Gastroesophageal sphincter (tissue), 3 donors: ENCODE data around the gene SCN1B.

ENCODE experiments used
- POLR2A ChIP-seq, 2 donors: fragments of 450-650 bp; IDR thresholded peaks; one replicate each; pipeline ENCODE4 v1.6.1; 2017; ENCODE audit warnings: antibody characterized with exemption in 2 of 2, mild to moderate bottlenecking in 2 of 2, moderate library complexity in 1 of 2
- POLR2AphosphoS5 ChIP-seq: sonication (generic); formaldehyde crosslinking; IDR thresholded peaks from one replicate; pipeline ENCODE4 v1.6.1; 2017; ENCODE audit warnings: antibody characterized with exemption
- TF ChIP-seq, protein P1 (sequence below), 4 experiments: fragments of 200-600 bp in 2 of 4; fragments of 450-650 bp in 2 of 4; sonication (generic) in 1 of 4; IDR thresholded peaks; one replicate each; pipeline ENCODE4 v1.5.1; 2017 to 2019; ENCODE audit warnings: antibody characterized with exemption in 4 of 4, mild to moderate bottlenecking in 2 of 4, moderate library complexity in 2 of 4

- TF ChIP-seq POLR2AphosphoS5: no peak
- TF ChIP-seq, protein P1, sequence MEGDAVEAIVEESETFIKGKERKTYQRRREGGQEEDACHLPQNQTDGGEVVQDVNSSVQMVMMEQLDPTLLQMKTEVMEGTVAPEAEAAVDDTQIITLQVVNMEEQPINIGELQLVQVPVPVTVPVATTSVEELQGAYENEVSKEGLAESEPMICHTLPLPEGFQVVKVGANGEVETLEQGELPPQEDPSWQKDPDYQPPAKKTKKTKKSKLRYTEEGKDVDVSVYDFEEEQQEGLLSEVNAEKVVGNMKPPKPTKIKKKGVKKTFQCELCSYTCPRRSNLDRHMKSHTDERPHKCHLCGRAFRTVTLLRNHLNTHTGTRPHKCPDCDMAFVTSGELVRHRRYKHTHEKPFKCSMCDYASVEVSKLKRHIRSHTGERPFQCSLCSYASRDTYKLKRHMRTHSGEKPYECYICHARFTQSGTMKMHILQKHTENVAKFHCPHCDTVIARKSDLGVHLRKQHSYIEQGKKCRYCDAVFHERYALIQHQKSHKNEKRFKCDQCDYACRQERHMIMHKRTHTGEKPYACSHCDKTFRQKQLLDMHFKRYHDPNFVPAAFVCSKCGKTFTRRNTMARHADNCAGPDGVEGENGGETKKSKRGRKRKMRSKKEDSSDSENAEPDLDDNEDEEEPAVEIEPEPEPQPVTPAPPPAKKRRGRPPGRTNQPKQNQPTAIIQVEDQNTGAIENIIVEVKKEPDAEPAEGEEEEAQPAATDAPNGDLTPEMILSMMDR (IDR thresholded peaks at IDR 0.05): no peak
- no peak for TF ChIP-seq POLR2A (IDR thresholded peaks at IDR 0.05)
Measured at GRCh38 chr19:34995551-34995950, 34.7 kb upstream of the SCN1B start.
